ENCODE results near the gene TBX3.

TBX3 gene

GRCh38 chr12:114625294-114625851, 58.6 kb downstream of the TBX3 start:
- TF ChIP-seq, protein P1, sequence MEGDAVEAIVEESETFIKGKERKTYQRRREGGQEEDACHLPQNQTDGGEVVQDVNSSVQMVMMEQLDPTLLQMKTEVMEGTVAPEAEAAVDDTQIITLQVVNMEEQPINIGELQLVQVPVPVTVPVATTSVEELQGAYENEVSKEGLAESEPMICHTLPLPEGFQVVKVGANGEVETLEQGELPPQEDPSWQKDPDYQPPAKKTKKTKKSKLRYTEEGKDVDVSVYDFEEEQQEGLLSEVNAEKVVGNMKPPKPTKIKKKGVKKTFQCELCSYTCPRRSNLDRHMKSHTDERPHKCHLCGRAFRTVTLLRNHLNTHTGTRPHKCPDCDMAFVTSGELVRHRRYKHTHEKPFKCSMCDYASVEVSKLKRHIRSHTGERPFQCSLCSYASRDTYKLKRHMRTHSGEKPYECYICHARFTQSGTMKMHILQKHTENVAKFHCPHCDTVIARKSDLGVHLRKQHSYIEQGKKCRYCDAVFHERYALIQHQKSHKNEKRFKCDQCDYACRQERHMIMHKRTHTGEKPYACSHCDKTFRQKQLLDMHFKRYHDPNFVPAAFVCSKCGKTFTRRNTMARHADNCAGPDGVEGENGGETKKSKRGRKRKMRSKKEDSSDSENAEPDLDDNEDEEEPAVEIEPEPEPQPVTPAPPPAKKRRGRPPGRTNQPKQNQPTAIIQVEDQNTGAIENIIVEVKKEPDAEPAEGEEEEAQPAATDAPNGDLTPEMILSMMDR (conservative IDR thresholded peaks at IDR 0.05; ENCODE audit: low read depth): peak; percentile 72
- ChIA-PET POLR2A (ENCODE audit: low non-redundant PET) (no interaction called here), CTCF (interaction anchor here (0.5 to 1.5 kb wide), 10 partner anchors 11 to 1673 kb away, joined by 3 to 9 read pairs (median 4); no protein-coding TSS in a partner anchor)
- H3K27ac ChIP-seq: no peak overlapping the region
- DNase-seq (ENCODE audit: low spot score): peak; percentile 52

- CTCF ChIA-PET: interaction anchor here (0.5 to 0.7 kb wide), 3 partner anchors 14 to 176 kb away, joined by 3 to 4 read pairs (median 4); no protein-coding TSS in a partner anchor
- POLR2A ChIA-PET (ENCODE audit: low non-redundant PET): no interaction called here
- TF ChIP-seq, protein P1 (conservative IDR thresholded peaks at IDR 0.05; ENCODE audit: low read depth): no peak
- no peak for DNase-seq (ENCODE audit: low spot score)
- H3K27ac ChIP-seq: no peak overlapping the region
Observed at GRCh38 chr12:114623737-114624136, 60.2 kb downstream of the TBX3 start.
